Measurements from ENCODE around the gene CELA2A. TPM values are rescaled to one million over a fixed set of nuclear protein-coding genes. Genes with fewer than 3 reads are reported as not detected.

The CELA2A gene
- total RNA-seq, 1 experiment from 2014 or later, result not detected

GRCh38 chr1:15501208-15502032, 44.9 kb downstream of the CELA2A start:
- Mint-ChIP-seq H3K27ac (ENCODE audit: low read depth, unreplicated experiment) (no peak overlapping the region), H3K4me1 (ENCODE audit: insufficient read depth, unreplicated experiment) (no peaks in the 10 kb centered on the region), H3K4me3 (ENCODE audit: unreplicated experiment) (no peak overlapping the region), H3K27me3 (ENCODE audit: insufficient read depth, unreplicated experiment) (no peaks in the 10 kb centered on the region), H3K9me3 (ENCODE audit: unreplicated experiment) (no peaks in the 10 kb centered on the region), H3K36me3 (ENCODE audit: insufficient read depth, unreplicated experiment) (peaks cover 27% of the 10 kb centered on the region)
- no TSS peak for BruUV-seq (replicated peaks)
- POLR2A ChIA-PET, result interaction anchor here (0.6 to 0.7 kb wide), 2 partner anchors 22 to 54 kb away, joined by 3 read pairs; no protein-coding TSS in a partner anchor
- peak; percentile 65 for DNase-seq (ENCODE audit: unreplicated experiment)
- intact Hi-C loops (cut with micrococcal nuclease), result loop anchor here (1.0 to 10.0 kb wide), 2 partner anchors 67 to 178 kb away; partner anchors contain the start of gene CTRC
- CTCF ChIA-PET, result interaction anchor here (0.6 to 1.3 kb wide), 4 partner anchors 11 to 276 kb away, joined by 3 to 5 read pairs (median 4); no protein-coding TSS in a partner anchor
- TF ChIP-seq, protein P1, sequence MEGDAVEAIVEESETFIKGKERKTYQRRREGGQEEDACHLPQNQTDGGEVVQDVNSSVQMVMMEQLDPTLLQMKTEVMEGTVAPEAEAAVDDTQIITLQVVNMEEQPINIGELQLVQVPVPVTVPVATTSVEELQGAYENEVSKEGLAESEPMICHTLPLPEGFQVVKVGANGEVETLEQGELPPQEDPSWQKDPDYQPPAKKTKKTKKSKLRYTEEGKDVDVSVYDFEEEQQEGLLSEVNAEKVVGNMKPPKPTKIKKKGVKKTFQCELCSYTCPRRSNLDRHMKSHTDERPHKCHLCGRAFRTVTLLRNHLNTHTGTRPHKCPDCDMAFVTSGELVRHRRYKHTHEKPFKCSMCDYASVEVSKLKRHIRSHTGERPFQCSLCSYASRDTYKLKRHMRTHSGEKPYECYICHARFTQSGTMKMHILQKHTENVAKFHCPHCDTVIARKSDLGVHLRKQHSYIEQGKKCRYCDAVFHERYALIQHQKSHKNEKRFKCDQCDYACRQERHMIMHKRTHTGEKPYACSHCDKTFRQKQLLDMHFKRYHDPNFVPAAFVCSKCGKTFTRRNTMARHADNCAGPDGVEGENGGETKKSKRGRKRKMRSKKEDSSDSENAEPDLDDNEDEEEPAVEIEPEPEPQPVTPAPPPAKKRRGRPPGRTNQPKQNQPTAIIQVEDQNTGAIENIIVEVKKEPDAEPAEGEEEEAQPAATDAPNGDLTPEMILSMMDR (IDR thresholded peaks at IDR 0.05; ENCODE audit: unreplicated experiment), result peak; percentile 53

- Mint-ChIP-seq H3K4me1 (ENCODE audit: insufficient read depth, unreplicated experiment) (no peaks in the 10 kb centered on the region), H3K36me3 (ENCODE audit: insufficient read depth, unreplicated experiment) (peaks cover 27% of the 10 kb centered on the region), H3K4me3 (ENCODE audit: unreplicated experiment) (no peak overlapping the region), H3K27ac (ENCODE audit: low read depth, unreplicated experiment) (no peak overlapping the region), H3K9me3 (ENCODE audit: unreplicated experiment) (no peaks in the 10 kb centered on the region), H3K27me3 (ENCODE audit: insufficient read depth, unreplicated experiment) (no peaks in the 10 kb centered on the region)
- no TSS peak for BruUV-seq (replicated peaks)
- intact Hi-C loops (cut with micrococcal nuclease), result loop anchor here (10.0 kb wide), 1 partner anchor 70 kb away; the partner anchor contains the start of gene CTRC
- ChIA-PET CTCF (interaction anchor here (1.1 kb wide), 1 partner anchor 181 kb away, joined by 4 read pairs; no protein-coding TSS in a partner anchor), POLR2A (no interaction called here)
- TF ChIP-seq, protein P1 (IDR thresholded peaks at IDR 0.05; ENCODE audit: unreplicated experiment), result no peak
- DNase-seq (ENCODE audit: unreplicated experiment), result no peak
Measured at GRCh38 chr1:15504436-15504835, 47.9 kb downstream of the CELA2A start.

DNA sequence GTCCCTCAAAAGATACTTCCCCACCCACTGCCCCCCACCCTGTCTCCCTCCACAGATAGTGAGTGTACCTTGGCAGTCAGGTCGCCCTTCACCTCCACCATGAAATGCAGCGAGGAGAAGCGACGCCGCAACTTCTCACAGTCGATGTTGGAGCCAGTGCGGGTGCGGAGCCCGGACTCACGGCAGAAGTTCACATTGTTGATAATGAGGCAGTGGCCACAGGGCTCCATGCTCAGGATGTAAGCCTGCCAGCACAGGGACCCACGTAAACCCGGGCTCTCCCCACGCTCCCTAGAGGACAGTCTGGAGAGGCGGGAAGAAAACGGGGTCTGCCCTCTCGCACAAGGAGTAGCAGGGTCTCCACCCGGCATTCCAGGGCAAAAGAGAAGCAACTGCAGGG, 50.3 kb downstream of the CELA2A start:
- no peak for DNase-seq (ENCODE audit: unreplicated experiment)
- H3K27ac Mint-ChIP-seq (ENCODE audit: low read depth, unreplicated experiment), result no peak overlapping the region
- intact Hi-C loops (cut with micrococcal nuclease), result loop anchor here (10.0 kb wide), 1 partner anchor 72 kb away; the partner anchor contains the start of gene CTRC
- TF ChIP-seq, protein P1 (IDR thresholded peaks at IDR 0.05; ENCODE audit: unreplicated experiment), result no peak
- peaks cover 8% of the 10 kb centered on the region for H3K4me1 Mint-ChIP-seq (ENCODE audit: insufficient read depth, unreplicated experiment)
- no peak overlapping the region for H3K4me3 Mint-ChIP-seq (ENCODE audit: unreplicated experiment)
- POLR2A ChIA-PET, result interaction anchor here (0.6 kb wide), 1 partner anchor 210 kb away, joined by 4 read pairs; no protein-coding TSS in a partner anchor
- peaks cover 27% of the 10 kb centered on the region for H3K36me3 Mint-ChIP-seq (ENCODE audit: insufficient read depth, unreplicated experiment)
- BruUV-seq (replicated peaks), result no TSS peak
- H3K9me3 Mint-ChIP-seq (ENCODE audit: unreplicated experiment), result no peaks in the 10 kb centered on the region
- no peaks in the 10 kb centered on the region for H3K27me3 Mint-ChIP-seq (ENCODE audit: insufficient read depth, unreplicated experiment)
- CTCF ChIA-PET, result no interaction called here

DNA sequence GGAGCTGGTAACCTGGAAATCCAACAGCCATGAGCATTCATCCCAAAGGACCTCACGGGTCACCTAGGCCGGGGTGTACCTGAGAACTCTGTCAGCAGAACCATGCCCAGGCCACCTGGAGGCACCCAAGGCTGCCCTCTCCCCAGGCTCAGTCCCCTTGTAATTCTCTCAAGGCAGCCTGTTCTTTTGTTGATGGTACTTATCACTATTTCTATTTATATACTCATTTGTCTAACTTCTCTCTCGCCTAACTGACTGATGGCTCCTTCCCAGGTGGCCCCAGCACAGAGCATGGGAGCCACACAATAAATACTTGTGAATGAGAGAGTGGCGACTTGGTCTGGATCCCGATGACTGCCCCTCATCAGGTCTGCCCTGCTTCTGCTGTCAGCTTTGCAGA, 50.7 kb downstream of the CELA2A start:
- Mint-ChIP-seq H3K9me3 (ENCODE audit: unreplicated experiment) (no peaks in the 10 kb centered on the region), H3K4me1 (ENCODE audit: insufficient read depth, unreplicated experiment) (peaks cover 8% of the 10 kb centered on the region), H3K4me3 (ENCODE audit: unreplicated experiment) (no peak overlapping the region), H3K27ac (ENCODE audit: low read depth, unreplicated experiment) (no peak overlapping the region), H3K27me3 (ENCODE audit: insufficient read depth, unreplicated experiment) (no peaks in the 10 kb centered on the region), H3K36me3 (ENCODE audit: insufficient read depth, unreplicated experiment) (peaks cover 28% of the 10 kb centered on the region)
- ChIA-PET POLR2A (interaction anchor here (0.6 kb wide), 1 partner anchor 209 kb away, joined by 4 read pairs; no protein-coding TSS in a partner anchor), CTCF (no interaction called here)
- intact Hi-C loops (cut with micrococcal nuclease), result loop anchor here (10.0 kb wide), 1 partner anchor 72 kb away; the partner anchor contains the start of gene CTRC
- no peak for DNase-seq (ENCODE audit: unreplicated experiment)
- TF ChIP-seq, protein P1 (IDR thresholded peaks at IDR 0.05; ENCODE audit: unreplicated experiment), result no peak
- no TSS peak for BruUV-seq (replicated peaks)

All from MCF 10A (cell line).